PFSK-1 (cell line): Measurements from ENCODE around the gene MYORG.

Source experiments
- FOXP2 ChIP-seq: optimal IDR thresholded peaks from 2 replicates; pipeline ENCODE3; 2011; ENCODE audit warnings: borderline replicate concordance, control low read depth, inconsistent platforms; ENCODE audit not compliant: insufficient read depth; ENCODE audit errors: extremely low read length, extremely low read depth
- POLR2AphosphoS5 ChIP-seq: IDR thresholded peaks from 2 replicates; pipeline ENCODE4 v1.6.1; 2012; ENCODE audit warnings: low read depth, mild to moderate bottlenecking, control low read depth, low read length, moderate library complexity
- SIN3A ChIP-seq: IDR thresholded peaks from 2 replicates; pipeline ENCODE4 v1.6.1; 2012; ENCODE audit warnings: mild to moderate bottlenecking, low read length, moderate library complexity, borderline replicate concordance; ENCODE audit not compliant: insufficient read depth
- TAF1 ChIP-seq: IDR thresholded peaks from 2 replicates; pipeline ENCODE4 v1.6.1; 2012; ENCODE audit warnings: low read length, control low read depth, borderline replicate concordance; ENCODE audit not compliant: insufficient read depth
- TF ChIP-seq, protein P1 (sequence below), 2 experiments: IDR thresholded peaks; 2 replicates each; pipeline versions ENCODE4 v1.6.1 to v1.8.0; 2011 to 2012; ENCODE audit warnings: low read depth in 2 of 2, low read length in 2 of 2, control low read depth in 1 of 2, inconsistent platforms in 1 of 2, mild to moderate bottlenecking in 1 of 2, moderate library complexity in 1 of 2; ENCODE audit not compliant: insufficient read depth in 1 of 2

Gene MYORG

DNA sequence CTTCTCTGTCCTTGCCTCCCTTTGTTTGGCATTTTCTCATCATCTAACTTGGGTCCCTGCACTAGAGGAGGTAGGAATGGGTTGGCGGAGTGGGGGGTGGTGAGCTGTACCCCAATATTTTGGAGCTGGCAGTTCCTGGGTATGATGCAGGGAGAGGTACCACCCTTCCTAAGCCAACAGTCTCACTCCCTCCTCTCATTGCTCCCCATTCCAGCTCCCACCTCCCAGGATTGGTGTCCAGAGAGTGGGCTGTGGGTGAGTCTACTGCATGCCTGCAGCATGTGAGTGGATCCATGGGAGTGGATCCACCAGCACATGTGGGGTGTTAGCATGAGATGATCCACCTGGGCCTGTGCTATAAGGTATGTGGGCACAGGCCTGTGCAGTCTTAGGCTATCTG lies 22.2 kb upstream of the MYORG start:
- no peak for TF ChIP-seq POLR2AphosphoS5
- TF ChIP-seq TAF1: no peak
- no peak for TF ChIP-seq FOXP2
- TF ChIP-seq SIN3A: no peak

DNA sequence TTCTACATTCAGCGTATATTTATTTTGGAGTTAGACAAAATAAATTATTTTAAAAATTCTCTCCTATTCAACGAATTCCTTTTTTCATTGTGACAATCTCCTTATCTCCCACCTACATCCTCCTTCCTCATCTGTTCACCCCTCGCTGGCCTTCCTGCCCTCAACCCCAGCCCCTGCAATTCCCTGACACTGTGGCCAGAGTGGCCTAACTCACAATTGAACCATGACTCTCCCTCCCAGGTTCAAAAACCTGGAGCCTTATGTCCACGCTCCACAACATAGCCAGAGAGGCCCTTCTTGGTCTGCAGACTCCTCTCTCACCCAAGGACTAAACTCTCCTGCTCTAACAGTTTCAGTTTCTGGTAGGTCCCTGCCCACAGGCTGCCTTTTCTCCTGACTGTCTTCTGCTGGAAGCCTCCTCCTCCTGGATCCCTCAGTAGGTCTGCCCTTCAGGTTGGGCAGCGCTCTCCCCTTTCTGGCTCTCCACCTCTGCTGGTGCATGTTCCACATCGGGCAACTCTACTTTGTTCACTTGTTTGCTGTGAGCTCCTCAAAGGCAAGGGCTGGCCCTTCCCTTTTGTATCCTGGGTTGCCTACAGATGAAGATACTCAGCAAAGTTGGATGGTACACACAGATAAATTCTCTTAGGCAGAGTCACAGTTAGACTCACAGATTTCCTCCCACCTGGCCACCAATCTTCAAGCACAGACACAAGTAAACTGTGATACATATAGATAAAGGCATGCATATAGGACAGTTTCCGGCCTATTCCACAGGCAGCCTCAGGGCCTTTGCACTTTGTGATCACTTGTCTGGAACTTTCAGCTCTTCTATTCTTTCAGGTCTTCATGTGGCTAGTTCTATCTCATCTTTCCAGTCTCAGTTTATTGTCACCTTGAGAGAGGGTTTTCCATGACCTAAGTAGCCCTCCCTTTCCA lies 19.8 kb upstream of the MYORG start:
- TF ChIP-seq FOXP2: no peak
- TF ChIP-seq TAF1: no peak
- TF ChIP-seq POLR2AphosphoS5: no peak

DNA sequence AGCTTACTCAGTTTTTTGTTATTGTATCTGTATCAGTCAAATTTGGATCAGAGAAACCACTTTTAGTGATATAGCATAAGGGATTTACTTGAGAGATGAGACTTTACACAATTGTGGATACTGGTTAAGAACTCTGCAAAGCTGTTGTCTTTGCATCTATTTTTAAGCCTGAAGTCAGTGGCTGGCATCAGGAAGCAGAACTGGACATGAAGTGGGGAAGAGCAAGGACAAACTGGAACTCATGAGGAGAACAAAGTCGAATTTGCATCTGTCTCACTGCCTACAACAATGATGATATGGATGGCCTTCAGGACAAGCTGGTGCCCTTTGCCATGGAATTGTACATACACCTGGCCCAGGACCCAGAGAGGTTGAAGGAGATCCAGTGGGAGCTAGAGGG lies 15.8 kb upstream of the MYORG start:
- TF ChIP-seq TAF1 (no peak), FOXP2 (no peak), SIN3A (no peak), POLR2AphosphoS5 (no peak)
- TF ChIP-seq, protein P1, sequence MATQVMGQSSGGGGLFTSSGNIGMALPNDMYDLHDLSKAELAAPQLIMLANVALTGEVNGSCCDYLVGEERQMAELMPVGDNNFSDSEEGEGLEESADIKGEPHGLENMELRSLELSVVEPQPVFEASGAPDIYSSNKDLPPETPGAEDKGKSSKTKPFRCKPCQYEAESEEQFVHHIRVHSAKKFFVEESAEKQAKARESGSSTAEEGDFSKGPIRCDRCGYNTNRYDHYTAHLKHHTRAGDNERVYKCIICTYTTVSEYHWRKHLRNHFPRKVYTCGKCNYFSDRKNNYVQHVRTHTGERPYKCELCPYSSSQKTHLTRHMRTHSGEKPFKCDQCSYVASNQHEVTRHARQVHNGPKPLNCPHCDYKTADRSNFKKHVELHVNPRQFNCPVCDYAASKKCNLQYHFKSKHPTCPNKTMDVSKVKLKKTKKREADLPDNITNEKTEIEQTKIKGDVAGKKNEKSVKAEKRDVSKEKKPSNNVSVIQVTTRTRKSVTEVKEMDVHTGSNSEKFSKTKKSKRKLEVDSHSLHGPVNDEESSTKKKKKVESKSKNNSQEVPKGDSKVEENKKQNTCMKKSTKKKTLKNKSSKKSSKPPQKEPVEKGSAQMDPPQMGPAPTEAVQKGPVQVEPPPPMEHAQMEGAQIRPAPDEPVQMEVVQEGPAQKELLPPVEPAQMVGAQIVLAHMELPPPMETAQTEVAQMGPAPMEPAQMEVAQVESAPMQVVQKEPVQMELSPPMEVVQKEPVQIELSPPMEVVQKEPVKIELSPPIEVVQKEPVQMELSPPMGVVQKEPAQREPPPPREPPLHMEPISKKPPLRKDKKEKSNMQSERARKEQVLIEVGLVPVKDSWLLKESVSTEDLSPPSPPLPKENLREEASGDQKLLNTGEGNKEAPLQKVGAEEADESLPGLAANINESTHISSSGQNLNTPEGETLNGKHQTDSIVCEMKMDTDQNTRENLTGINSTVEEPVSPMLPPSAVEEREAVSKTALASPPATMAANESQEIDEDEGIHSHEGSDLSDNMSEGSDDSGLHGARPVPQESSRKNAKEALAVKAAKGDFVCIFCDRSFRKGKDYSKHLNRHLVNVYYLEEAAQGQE (IDR thresholded peaks at IDR 0.05; ENCODE audit: insufficient read depth in 1 of 2, low read depth in 2 of 2, low read length in 2 of 2): no peak

DNA sequence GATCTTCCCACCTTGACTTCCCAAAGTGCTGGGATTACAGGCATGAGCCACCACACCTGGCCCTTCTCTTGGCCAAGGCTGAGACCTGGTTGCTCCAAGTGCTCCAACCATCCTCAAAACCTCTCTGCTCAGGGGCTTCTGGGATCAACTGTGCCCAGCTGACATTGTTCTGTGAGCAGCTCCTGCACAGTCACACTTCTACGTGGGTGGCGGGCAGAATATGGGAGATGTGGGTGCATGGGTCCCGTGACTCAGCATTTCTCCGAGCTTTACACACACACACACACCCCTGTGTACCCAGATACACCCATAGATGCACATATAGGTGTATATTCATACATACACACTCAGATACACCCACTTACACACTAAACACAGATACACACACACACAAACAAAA lies 10.5 kb upstream of the MYORG start:
- TF ChIP-seq SIN3A: no peak
- no peak for TF ChIP-seq FOXP2
- no peak for TF ChIP-seq TAF1
- no peak for TF ChIP-seq POLR2AphosphoS5
- TF ChIP-seq, protein P1 (IDR thresholded peaks at IDR 0.05; ENCODE audit: insufficient read depth in 1 of 2, low read depth in 2 of 2, low read length in 2 of 2): no peak

DNA sequence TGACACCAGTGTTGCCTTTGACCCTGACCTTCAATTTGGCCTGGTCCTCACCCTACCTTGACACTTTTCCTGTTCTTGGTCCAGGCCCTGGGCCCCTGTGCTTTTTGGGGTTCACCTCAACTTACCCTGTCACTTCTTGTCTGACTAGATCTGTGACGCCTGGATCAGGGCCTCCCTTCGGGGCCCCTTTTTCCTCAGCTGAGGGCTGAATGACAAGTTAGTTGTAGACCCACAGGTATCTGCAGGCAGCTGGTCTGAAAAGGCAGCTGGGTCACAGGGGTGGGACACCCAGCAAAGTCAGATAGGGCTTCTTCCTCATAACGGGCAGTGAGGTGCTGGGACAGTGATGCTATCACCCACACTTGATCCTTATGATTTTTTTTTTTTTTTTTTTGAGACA lies 10.0 kb upstream of the MYORG start:
- TF ChIP-seq, protein P1 (IDR thresholded peaks at IDR 0.05; ENCODE audit: insufficient read depth in 1 of 2, low read depth in 2 of 2, low read length in 2 of 2): no peak
- TF ChIP-seq TAF1 (no peak), FOXP2 (no peak), SIN3A (no peak), POLR2AphosphoS5 (no peak)

DNA sequence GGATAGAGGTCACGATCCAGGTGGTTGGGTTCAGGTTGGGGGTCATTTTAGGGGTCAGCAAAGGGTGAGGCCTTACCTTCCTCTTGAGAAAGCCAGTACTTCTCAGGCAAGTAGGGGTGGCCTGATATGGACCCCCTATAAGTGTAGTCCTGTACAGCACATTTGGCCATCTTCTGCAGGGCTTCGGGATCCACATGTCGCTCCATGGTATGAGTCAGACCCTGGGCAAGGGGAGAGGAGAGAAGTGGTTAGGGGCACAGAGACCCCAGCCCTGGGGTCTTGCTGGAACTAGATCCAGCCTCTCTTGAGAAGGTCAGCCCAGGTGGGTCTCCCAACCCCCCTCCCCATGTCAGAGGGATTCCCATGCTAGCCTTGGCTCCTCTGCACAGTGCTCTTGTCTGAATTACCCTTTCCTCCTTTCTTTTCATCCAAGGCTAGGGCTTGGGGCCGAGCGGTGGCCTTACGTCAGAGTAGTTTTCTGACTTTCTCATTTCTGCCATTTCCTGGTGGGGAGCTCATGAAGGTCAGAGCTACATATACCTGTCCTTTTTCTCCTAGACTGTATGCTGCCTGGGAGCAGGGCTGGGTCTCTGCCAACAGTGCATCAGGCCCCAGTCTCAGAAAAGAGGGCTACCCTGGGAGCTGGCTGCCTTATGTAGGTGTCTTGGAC lies 9.0 kb upstream of the MYORG start:
- TF ChIP-seq, protein P1 (IDR thresholded peaks at IDR 0.05; ENCODE audit: insufficient read depth in 1 of 2, low read depth in 2 of 2, low read length in 2 of 2): no peak
- TF ChIP-seq POLR2AphosphoS5: no peak
- TF ChIP-seq TAF1: no peak
- no peak for TF ChIP-seq FOXP2
- TF ChIP-seq SIN3A: no peak
